ENCODE measurements around the gene VWA2.
A peak's percentile ranks its signal among the peaks of the same experiment; 100 is the strongest.

Gene VWA2, protein sequence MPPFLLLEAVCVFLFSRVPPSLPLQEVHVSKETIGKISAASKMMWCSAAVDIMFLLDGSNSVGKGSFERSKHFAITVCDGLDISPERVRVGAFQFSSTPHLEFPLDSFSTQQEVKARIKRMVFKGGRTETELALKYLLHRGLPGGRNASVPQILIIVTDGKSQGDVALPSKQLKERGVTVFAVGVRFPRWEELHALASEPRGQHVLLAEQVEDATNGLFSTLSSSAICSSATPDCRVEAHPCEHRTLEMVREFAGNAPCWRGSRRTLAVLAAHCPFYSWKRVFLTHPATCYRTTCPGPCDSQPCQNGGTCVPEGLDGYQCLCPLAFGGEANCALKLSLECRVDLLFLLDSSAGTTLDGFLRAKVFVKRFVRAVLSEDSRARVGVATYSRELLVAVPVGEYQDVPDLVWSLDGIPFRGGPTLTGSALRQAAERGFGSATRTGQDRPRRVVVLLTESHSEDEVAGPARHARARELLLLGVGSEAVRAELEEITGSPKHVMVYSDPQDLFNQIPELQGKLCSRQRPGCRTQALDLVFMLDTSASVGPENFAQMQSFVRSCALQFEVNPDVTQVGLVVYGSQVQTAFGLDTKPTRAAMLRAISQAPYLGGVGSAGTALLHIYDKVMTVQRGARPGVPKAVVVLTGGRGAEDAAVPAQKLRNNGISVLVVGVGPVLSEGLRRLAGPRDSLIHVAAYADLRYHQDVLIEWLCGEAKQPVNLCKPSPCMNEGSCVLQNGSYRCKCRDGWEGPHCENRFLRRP

GRCh38 chr10:114239117-114239993, at the start of gene VWA2:
TSS of gene VWA2 (plus strand) at chr10:114239254. CDS start at chr10:114248714, 9,460 bp downstream.
- Mint-ChIP-seq H3K36me3 (no peaks in the 10 kb centered on the region), H3K27me3 (peaks cover 30% of the 10 kb centered on the region), H3K9me3 (ENCODE audit: low read depth) (no peaks in the 10 kb centered on the region), H3K4me1 (ENCODE audit: low read depth) (peaks cover 3% of the 10 kb centered on the region), H3K4me3 (peak within 1 kb of the TSS; percentile 63), H3K27ac (no peak within 1 kb of the TSS)

DNA sequence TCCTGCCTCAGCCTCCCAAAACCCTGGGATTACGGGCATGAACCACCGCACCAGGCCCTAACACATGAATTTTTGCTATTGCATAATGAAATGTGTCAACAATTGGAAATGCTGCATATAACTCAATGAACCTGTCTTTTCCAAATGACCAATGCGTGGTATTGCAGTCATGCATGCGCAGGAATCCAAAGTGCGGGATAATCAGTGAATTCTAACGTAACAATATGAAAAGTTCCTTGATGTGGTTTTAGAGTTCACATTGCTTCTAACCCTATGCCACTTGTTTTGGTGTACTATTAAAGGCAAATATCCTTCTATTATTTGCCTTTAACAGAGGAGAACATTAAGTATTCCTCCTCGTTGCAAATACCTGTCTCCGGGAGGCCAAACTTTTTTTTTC, 49.4 kb upstream of the VWA2 start:
- no peaks in the 10 kb centered on the region for H3K9me3 Mint-ChIP-seq (ENCODE audit: low read depth)
- H3K27me3 Mint-ChIP-seq: peaks cover 3% of the 10 kb centered on the region
- H3K4me3 Mint-ChIP-seq: no peak overlapping the region

GRCh38 chr10:114195079-114195478, 44.0 kb upstream of the VWA2 start:
- Mint-ChIP-seq H3K27me3 (peaks cover 13% of the 10 kb centered on the region), H3K27ac (no peak overlapping the region), H3K36me3 (no peaks in the 10 kb centered on the region), H3K4me3 (no peak overlapping the region), H3K4me1 (ENCODE audit: low read depth) (peaks cover 5% of the 10 kb centered on the region), H3K9me3 (ENCODE audit: low read depth) (no peaks in the 10 kb centered on the region)

More for the DNA sequence above, 49.4 kb upstream of the VWA2 start:
- H3K36me3 Mint-ChIP-seq: no peaks in the 10 kb centered on the region
- no peaks in the 10 kb centered on the region for H3K4me1 Mint-ChIP-seq (ENCODE audit: low read depth)
- H3K27ac Mint-ChIP-seq: no peak overlapping the region

DNA sequence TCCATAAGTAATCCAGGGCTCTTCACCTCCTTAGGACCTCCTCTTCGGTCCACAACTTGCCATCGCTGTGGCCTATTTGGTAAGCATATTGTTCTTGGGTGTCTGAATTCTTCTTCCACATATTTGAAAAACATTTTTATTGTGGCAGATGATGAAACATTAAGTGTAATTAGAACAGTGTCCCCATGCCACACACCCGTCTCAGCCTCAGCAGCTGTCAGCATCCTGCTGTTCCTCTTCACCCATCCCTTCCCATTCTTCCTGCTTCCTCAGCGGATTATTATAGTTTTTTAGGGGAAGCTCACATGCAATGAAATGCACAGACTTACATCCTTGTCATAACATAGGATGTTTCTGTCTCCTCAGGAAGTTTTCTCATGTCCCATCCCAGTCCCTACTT, 39.8 kb upstream of the VWA2 start:
- no peaks in the 10 kb centered on the region for H3K9me3 Mint-ChIP-seq (ENCODE audit: low read depth)
- no peak overlapping the region for H3K4me3 Mint-ChIP-seq
- H3K4me1 Mint-ChIP-seq (ENCODE audit: low read depth): peaks cover 5% of the 10 kb centered on the region
- H3K36me3 Mint-ChIP-seq: no peaks in the 10 kb centered on the region
- peaks cover 10% of the 10 kb centered on the region for H3K27me3 Mint-ChIP-seq
- H3K27ac Mint-ChIP-seq: no peak overlapping the region

- H3K4me3 Mint-ChIP-seq: no peak overlapping the region
These were observed 36.2 kb upstream of the VWA2 start for GRCh38 chr10:114202812-114203211.

DNA sequence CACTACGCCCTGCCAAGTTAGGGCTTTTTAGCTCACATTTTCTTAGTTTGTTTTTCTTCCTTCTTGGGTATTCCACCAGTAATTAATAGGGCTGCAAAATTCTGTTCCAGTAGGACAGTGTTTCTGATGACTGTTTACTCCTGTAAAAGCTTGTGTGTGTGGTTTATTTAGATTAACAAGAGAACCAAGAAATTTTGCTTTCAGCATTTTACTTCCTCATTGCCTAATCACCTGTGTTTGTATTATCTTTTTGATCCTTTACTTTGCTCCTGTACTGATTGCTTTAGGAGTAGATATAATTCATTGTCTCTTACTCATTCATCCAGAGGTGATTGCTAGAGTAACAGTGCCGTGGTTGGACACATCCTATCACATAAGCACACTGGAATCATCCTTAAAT, 32.2 kb upstream of the VWA2 start:
- H3K4me1 Mint-ChIP-seq (ENCODE audit: low read depth): no peaks in the 10 kb centered on the region
- H3K27ac Mint-ChIP-seq: no peak overlapping the region
- peaks cover 3% of the 10 kb centered on the region for H3K36me3 Mint-ChIP-seq
- H3K9me3 Mint-ChIP-seq (ENCODE audit: low read depth): no peaks in the 10 kb centered on the region
- peaks cover 4% of the 10 kb centered on the region for H3K27me3 Mint-ChIP-seq
- H3K4me3 Mint-ChIP-seq: no peak overlapping the region

More at GRCh38 chr10:114202812-114203211, 36.2 kb upstream of the VWA2 start:
- no peaks in the 10 kb centered on the region for H3K4me1 Mint-ChIP-seq (ENCODE audit: low read depth)
- no peak overlapping the region for H3K27ac Mint-ChIP-seq
- H3K36me3 Mint-ChIP-seq: peaks cover 3% of the 10 kb centered on the region
- no peaks in the 10 kb centered on the region for H3K9me3 Mint-ChIP-seq (ENCODE audit: low read depth)
- peaks cover 9% of the 10 kb centered on the region for H3K27me3 Mint-ChIP-seq

DNA sequence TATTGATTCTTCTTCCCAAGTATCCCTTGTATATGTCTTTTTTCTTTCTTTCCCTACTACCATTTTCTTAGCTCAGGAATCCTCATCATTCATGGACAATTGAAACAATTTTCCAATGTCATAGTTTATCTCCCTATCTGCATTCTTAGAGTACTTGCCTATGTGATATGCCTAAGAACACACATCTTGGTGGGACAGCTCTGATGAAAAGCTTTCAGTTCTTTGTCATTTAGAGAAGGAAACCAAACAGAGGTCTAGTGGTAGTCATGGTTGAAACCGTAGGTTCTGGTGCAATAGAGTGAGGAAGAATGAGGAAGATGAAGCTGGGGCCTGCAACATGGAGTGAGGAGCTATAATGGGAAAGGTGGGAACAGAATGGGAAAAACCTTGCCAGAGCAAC, 31.7 kb upstream of the VWA2 start:
- no peak overlapping the region for H3K4me3 Mint-ChIP-seq
- H3K27me3 Mint-ChIP-seq: peaks cover 4% of the 10 kb centered on the region
- no peak overlapping the region for H3K27ac Mint-ChIP-seq
- peaks cover 3% of the 10 kb centered on the region for H3K36me3 Mint-ChIP-seq
- H3K4me1 Mint-ChIP-seq (ENCODE audit: low read depth): no peaks in the 10 kb centered on the region
- H3K9me3 Mint-ChIP-seq (ENCODE audit: low read depth): no peaks in the 10 kb centered on the region

GRCh38 chr10:114208351-114208750, 30.7 kb upstream of the VWA2 start:
- H3K9me3 Mint-ChIP-seq (ENCODE audit: low read depth): no peaks in the 10 kb centered on the region
- peaks cover 4% of the 10 kb centered on the region for H3K27me3 Mint-ChIP-seq
- no peak overlapping the region for H3K27ac Mint-ChIP-seq
- no peak overlapping the region for H3K4me3 Mint-ChIP-seq
- no peaks in the 10 kb centered on the region for H3K4me1 Mint-ChIP-seq (ENCODE audit: low read depth)
- peaks cover 3% of the 10 kb centered on the region for H3K36me3 Mint-ChIP-seq

DNA sequence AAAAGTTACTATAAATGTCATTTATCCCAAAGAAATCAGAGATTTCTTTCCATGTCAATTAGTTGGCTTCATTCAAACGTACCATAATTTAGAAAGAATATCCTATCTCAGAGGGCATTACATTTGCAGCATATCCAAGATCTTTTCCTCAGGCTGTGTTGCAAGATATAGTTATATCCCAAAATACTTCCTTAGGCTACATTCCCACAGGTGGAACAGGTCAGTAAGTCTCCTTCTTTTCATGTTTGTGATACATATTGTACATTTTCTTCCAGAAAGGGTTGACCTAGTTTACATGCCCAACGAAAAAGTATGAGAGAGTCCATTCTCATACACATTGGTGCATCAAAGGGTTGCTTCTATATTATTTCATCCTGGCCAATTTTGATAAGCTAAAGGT, 26.9 kb upstream of the VWA2 start:
- Mint-ChIP-seq H3K27ac (no peak overlapping the region), H3K4me3 (no peak overlapping the region), H3K9me3 (ENCODE audit: low read depth) (no peaks in the 10 kb centered on the region), H3K4me1 (ENCODE audit: low read depth) (no peaks in the 10 kb centered on the region), H3K36me3 (no peaks in the 10 kb centered on the region), H3K27me3 (no peaks in the 10 kb centered on the region)

DNA sequence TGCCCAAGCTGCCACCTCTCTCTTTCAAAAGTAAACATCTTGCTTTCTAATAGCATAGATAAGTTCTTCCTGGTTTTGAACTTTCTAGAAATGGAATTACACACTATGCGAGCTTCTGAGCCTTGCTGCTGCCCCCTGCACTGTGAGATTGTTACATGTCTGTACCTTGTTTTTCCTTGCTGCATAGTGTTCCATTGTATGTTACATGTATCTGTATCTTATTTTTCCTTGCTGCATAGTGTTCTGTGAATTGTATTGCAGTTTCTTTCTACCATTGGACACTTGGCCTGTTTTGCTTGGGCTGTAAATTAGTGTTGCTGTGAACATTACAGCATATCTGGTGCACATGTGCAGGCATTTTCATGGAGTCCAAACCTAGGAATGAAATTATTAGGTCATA, 24.0 kb upstream of the VWA2 start:
- Mint-ChIP-seq H3K27me3 (peaks cover 3% of the 10 kb centered on the region), H3K9me3 (ENCODE audit: low read depth) (no peaks in the 10 kb centered on the region), H3K27ac (no peak overlapping the region), H3K4me1 (ENCODE audit: low read depth) (no peaks in the 10 kb centered on the region), H3K4me3 (no peak overlapping the region), H3K36me3 (no peaks in the 10 kb centered on the region)

GRCh38 chr10:114220281-114220680, 18.8 kb upstream of the VWA2 start:
- Mint-ChIP-seq H3K9me3 (ENCODE audit: low read depth) (no peaks in the 10 kb centered on the region), H3K4me1 (ENCODE audit: low read depth) (no peaks in the 10 kb centered on the region), H3K36me3 (no peaks in the 10 kb centered on the region), H3K27me3 (peaks cover 11% of the 10 kb centered on the region), H3K27ac (no peak overlapping the region), H3K4me3 (no peak overlapping the region)

DNA sequence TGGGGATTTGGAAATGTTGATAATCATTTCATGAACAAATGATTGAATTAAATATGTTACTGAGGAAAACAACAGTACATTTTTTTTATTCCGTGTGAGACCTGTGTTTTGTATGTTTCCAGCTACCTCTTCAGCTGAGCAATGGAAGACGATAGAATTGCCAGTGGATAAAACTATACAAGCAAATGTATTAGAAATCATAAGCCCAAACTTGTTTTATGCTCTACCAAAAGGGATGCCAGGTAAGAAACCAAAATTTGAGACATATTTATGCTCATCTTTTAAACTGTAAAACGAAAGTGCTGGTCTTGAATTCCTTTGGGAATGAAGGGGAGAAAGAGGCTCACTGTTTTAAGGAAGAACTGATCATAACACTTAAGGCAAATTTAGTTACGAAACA, 17.8 kb upstream of the VWA2 start:
- Mint-ChIP-seq H3K36me3 (no peaks in the 10 kb centered on the region), H3K4me3 (no peak overlapping the region), H3K27ac (no peak overlapping the region), H3K9me3 (ENCODE audit: low read depth) (no peaks in the 10 kb centered on the region), H3K4me1 (ENCODE audit: low read depth) (no peaks in the 10 kb centered on the region), H3K27me3 (peaks cover 11% of the 10 kb centered on the region)

- Mint-ChIP-seq H3K27ac (no peak overlapping the region), H3K36me3 (no peaks in the 10 kb centered on the region), H3K9me3 (ENCODE audit: low read depth) (no peaks in the 10 kb centered on the region), H3K4me3 (no peak overlapping the region), H3K27me3 (peaks cover 17% of the 10 kb centered on the region), H3K4me1 (ENCODE audit: low read depth) (no peaks in the 10 kb centered on the region)
These were observed 16.0 kb upstream of the VWA2 start for GRCh38 chr10:114223066-114223465.

DNA sequence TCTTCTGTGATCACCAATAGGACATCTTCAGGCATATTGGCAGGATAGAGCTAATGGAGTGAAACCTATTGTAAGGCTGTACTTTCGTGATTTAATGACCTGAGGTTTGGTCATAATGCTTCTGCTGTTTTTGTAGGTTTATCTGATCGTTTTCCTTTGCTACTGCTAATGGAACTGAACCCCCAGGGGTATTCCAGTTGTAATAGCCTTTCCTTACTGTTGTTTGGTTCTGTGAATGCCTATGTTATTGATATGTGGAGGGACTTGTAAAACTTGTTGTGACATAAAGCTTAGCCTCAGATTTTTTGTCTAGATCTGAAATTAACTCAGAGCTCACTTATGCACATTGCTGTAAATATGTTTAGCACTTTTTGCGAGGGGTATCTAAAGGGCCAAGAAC, 10.9 kb upstream of the VWA2 start:
- Mint-ChIP-seq H3K9me3 (ENCODE audit: low read depth) (no peaks in the 10 kb centered on the region), H3K4me3 (no peak overlapping the region), H3K27me3 (peaks cover 11% of the 10 kb centered on the region), H3K4me1 (ENCODE audit: low read depth) (no peaks in the 10 kb centered on the region), H3K36me3 (no peaks in the 10 kb centered on the region), H3K27ac (no peak overlapping the region)
